ENCODE measurements around the gene FCHSD2. TPM values are rescaled to one million over a fixed set of nuclear protein-coding genes. Genes with fewer than 3 reads are reported as not detected.

FCHSD2 gene
- total and polyA plus RNA-seq, 2 of the 13 experiments (the other 11 are each of a cell fraction or from before 2014, with no cell fraction given): 20.5 to 24.8 TPM

GRCh38 chr11:73002214-73002613 is 139.9 kb downstream of the FCHSD2 start (continued):
- TF ChIP-seq CEBPZ (IDR thresholded peaks at IDR 0.05; ENCODE audit: low read length) (no peak), ZSCAN12 (CRISPR knock-in tag; IDR thresholded peaks at IDR 0.05) (no peak), TFAP4 (IDR thresholded peaks at IDR 0.05; ENCODE audit: borderline replicate concordance, low read depth) (no peak), HOXA7 (CRISPR knock-in tag; IDR thresholded peaks at IDR 0.05) (no peak)

- POLR2A ChIA-PET: no interaction called here
- CTCF ChIA-PET (ENCODE audit: low intra/inter-chr PET ratio, low total read pairs): no interaction called here
- 95% methylated on average over 4 of the region's 4 CpGs for WGBS (ENCODE audit: low lambda C conversion rate)
- H3K27ac ChIP-seq (ENCODE audit: extremely low read length, insufficient read depth, low read length): no peak overlapping the region
- no peak for TF ChIP-seq DPF2 (CRISPR knock-in tag; IDR thresholded peaks at IDR 0.05; ENCODE audit: borderline replicate concordance, low read depth)
- TF ChIP-seq BRF2 (CRISPR knock-in tag; IDR thresholded peaks at IDR 0.05): no peak
- TF ChIP-seq ZNF616 (CRISPR knock-in tag; IDR thresholded peaks at IDR 0.05; ENCODE audit: low read depth): no peak
- no peak for TF ChIP-seq ARHGAP35 (CRISPR knock-in tag; IDR thresholded peaks at IDR 0.05; ENCODE audit: borderline replicate concordance)
- no peak for TF ChIP-seq ZNF580 (CRISPR knock-in tag; IDR thresholded peaks at IDR 0.05; ENCODE audit: borderline replicate concordance, low read depth)
- TF ChIP-seq ZNF260 (CRISPR knock-in tag; IDR thresholded peaks at IDR 0.05; ENCODE audit: borderline replicate concordance, low read depth): no peak
- TF ChIP-seq SIN3A (IDR thresholded peaks at IDR 0.05; ENCODE audit: borderline replicate concordance, low read depth, low read length): no peak
- no peak for TF ChIP-seq CSRNP2 (CRISPR knock-in tag; conservative IDR thresholded peaks at IDR 0.05; ENCODE audit: low read depth)
- intact Hi-C loops (cut with micrococcal nuclease; ENCODE audit: unreplicated experiment) (no loop called here), in situ Hi-C loops (cut with HindIII; ENCODE audit: extremely low pct_ligation_motif_present, low pct_unique_long_range_greater_than_20kb) (no loop called here)
- H3K36me3 ChIP-seq (replicated peaks in 1 of 2; ENCODE audit: control insufficient read depth in 1 of 2, insufficient read depth in 2 of 2, low read length in 2 of 2): peaks cover 4 to 7% of the 10 kb centered on the region in 2 experiments
- no peaks in the 10 kb centered on the region for H3K27me3 ChIP-seq (ENCODE audit: control insufficient read depth in 1 of 2, insufficient read depth in 2 of 2, low read length in 2 of 2)
- no peaks in the 10 kb centered on the region for H3K4me1 ChIP-seq (ENCODE audit: insufficient read depth, low read length)
- no TSS peak for BruUV-seq (replicated peaks)
- H3K4me3 ChIP-seq (replicated peaks in 1 of 3; ENCODE audit: insufficient read depth in 1 of 3, low read depth in 2 of 3, low read length in 3 of 3): no peak overlapping the region
- ATAC-seq (no peak), FAIRE-seq (no peak), DNase-seq (ENCODE audit: low spot score) (no peak)
- no peak overlapping the region for H2AFZ ChIP-seq (ENCODE audit: low read length)
- no peaks in the 10 kb centered on the region for H3K9me3 ChIP-seq (ENCODE audit: low read length)
- H3K4me2 ChIP-seq (ENCODE audit: low read depth, low read length): no peak overlapping the region
- H3K9ac ChIP-seq (ENCODE audit: insufficient read depth, low read depth, low read length): no peak overlapping the region
- peaks cover 5% of the 10 kb centered on the region for H3K79me2 ChIP-seq (ENCODE audit: insufficient read depth, low read length)
- H4K20me1 ChIP-seq (ENCODE audit: insufficient read depth, low read length): no peaks in the 10 kb centered on the region
These were observed 140.5 kb downstream of the FCHSD2 start for GRCh38 chr11:73001615-73002014.
